DOHH2 (cell line): ENCODE measurements around the gene SPOCK1.

Experiments
- CTCF ChIP-seq: fragments of 200-600 bp; sonication (generic); IDR thresholded peaks from one replicate; pipeline ENCODE4 v1.5.1; 2014; ENCODE audit warnings: antibody characterized with exemption, mild to moderate bottlenecking, low read depth, low read length; ENCODE audit not compliant: poor library complexity, severe bottlenecking
- EZH2phosphoT487 ChIP-seq: fragments of 200-600 bp; sonication (generic); IDR thresholded peaks from 2 replicates; pipeline ENCODE4 v1.6.1; 2017; ENCODE audit warnings: borderline replicate concordance, mild to moderate bottlenecking, antibody characterized with exemption, low read length, moderate library complexity, mixed read lengths

DNA sequence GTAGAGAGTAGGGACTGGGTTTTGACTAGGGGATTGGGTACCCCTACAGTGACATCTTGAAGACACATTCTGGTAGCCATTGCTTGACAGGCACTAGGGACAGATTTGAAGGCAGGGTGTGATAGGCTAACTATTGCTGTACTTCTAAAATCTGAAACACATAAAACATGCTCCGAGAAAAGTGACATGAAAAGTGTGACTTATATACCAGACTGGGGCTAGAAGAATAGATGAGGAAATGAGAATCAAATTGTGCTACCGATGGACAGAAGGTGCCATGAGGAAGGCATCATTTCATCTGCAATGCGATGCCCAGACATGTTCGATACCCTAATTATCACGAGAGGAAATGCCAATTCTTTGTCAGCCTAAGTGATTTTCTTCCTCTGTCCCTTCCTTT, 475.8 kb downstream of the SPOCK1 start:
- TF ChIP-seq CTCF, result no peak
- TF ChIP-seq EZH2phosphoT487, result no peak
